ENCODE results near the gene WNT6. TPM values are rescaled to one million over a fixed set of nuclear protein-coding genes. Genes with fewer than 3 reads are reported as not detected.
A peak's percentile ranks its signal among the peaks of the same experiment; 100 is the strongest.

Gene WNT6
- total and polyA plus RNA-seq, 5 donors from 2014 or later = not detected

GRCh38 chr2:218855305-218856166 lies 4.1 kb upstream of the WNT6 start:
- Histone ChIP-seq H3K27ac (ENCODE audit: insufficient read depth, low read length, poor library complexity, severe bottlenecking) (no peak overlapping the region), H3K4me1 (ENCODE audit: control insufficient read depth, insufficient read depth, low read length, poor library complexity, severe bottlenecking) (peaks cover 15% of the 10 kb centered on the region), H3K9me3 (ENCODE audit: control insufficient read depth in 2 of 2, low read length in 2 of 2) (no peaks in the 10 kb centered on the region), H3K36me3 (ENCODE audit: control insufficient read depth, insufficient read depth, low read length) (no peaks in the 10 kb centered on the region), H3K27me3 (ENCODE audit: control insufficient read depth, insufficient read depth, low read length) (peaks cover 28% of the 10 kb centered on the region), H3K4me3 (ENCODE audit: low read depth, low read length) (no peak overlapping the region)
- no peaks in the 10 kb centered on the region for H3K36me3 Mint-ChIP-seq
- DNase-seq (no peak), ATAC-seq (ENCODE audit: low read depth in 2 of 2) (no peak)
- H3K27me3 Mint-ChIP-seq = peaks cover 68% of the 10 kb centered on the region
- H3K9me3 Mint-ChIP-seq = peaks cover 0 to 6% (median 0%) of the 10 kb centered on the region in 7 donors
- no peak overlapping the region for H3K27ac Mint-ChIP-seq
- peak overlapping the region in 1 of 4 donors; percentile 40 for H3K4me3 Mint-ChIP-seq
- peaks cover 0 to 25% (median 7%) of the 10 kb centered on the region in 4 donors for H3K4me1 Mint-ChIP-seq

DNA sequence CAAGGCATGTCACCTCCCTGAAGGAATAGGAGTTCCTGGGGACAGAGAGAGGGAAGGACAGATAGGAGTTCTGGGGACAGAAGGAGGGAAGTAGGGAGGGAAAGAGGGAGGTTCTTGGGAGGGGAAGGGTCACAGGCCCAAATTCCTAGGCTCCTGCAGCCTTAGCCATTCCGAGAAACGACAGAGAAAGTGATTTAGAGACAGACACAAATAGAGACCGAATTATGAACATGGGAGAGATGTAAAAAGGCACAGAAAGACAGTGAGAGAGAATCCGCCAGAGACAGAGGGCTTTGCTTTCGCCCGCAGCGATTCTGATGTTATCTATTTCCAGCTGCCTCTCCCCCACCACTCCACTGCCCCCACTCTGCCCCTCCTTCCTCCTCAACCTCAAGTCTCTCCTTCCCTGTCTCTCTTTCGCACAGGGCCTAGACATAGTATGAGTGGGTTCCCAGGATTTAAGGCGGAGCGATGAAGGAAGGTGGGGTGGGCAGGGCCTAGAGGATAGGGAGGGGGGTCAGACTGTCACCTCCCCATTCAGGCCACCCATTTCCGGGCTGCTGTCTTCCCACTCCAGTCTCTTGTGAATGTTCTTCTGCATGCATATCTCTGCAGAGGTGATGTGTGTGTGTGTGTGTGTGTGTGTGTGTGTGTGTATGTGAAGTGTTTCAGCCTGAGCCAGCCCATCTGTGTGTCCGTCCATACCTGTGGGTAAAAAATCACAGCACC lies 3.3 kb upstream of the WNT6 start:
- H3K36me3 Mint-ChIP-seq = no peaks in the 10 kb centered on the region
- no peak for ATAC-seq (ENCODE audit: low read depth in 2 of 2)
- peaks cover 29% of the 10 kb centered on the region for H3K27me3 ChIP-seq (ENCODE audit: control insufficient read depth, insufficient read depth, low read length)
- no peaks in the 10 kb centered on the region for H3K36me3 ChIP-seq (ENCODE audit: control insufficient read depth, insufficient read depth, low read length)
- H3K27ac ChIP-seq (ENCODE audit: insufficient read depth, low read length, poor library complexity, severe bottlenecking) = no peak overlapping the region
- H3K4me1 Mint-ChIP-seq = peaks cover 0 to 32% (median 10%) of the 10 kb centered on the region in 4 donors
- H3K27me3 Mint-ChIP-seq = peaks cover 72% of the 10 kb centered on the region
- no peak for DNase-seq
- peak overlapping the region in 1 of 4 donors; percentile 40 for H3K4me3 Mint-ChIP-seq
- H3K4me1 ChIP-seq (ENCODE audit: control insufficient read depth, insufficient read depth, low read length, poor library complexity, severe bottlenecking) = peaks cover 17% of the 10 kb centered on the region
- no peaks in the 10 kb centered on the region for H3K9me3 ChIP-seq (ENCODE audit: control insufficient read depth in 2 of 2, low read length in 2 of 2)
- H3K9me3 Mint-ChIP-seq = peaks cover 0 to 6% (median 0%) of the 10 kb centered on the region in 7 donors
- H3K27ac Mint-ChIP-seq = no peak overlapping the region
- no peak overlapping the region for H3K4me3 ChIP-seq (ENCODE audit: low read depth, low read length)

DNA sequence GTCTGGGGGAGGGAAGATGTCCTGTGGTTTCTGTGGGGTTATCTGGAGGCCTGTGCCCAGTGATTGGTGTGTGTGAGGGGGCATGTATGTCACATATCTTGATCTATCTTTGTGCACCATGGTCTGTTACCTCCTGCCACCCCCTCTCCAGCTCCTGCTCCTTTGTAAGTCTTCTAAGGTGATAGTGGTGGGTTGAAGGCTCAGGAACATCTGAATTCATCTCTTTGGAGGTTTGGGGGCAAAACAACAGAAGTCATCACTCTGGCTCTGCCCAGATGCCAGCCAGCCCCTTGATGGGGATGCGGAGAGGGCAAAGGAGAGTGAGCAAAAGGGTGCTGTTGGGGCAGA lies 2.7 kb upstream of the WNT6 start:
- Mint-ChIP-seq H3K36me3 (no peaks in the 10 kb centered on the region), H3K27ac (no peak overlapping the region), H3K27me3 (peaks cover 74% of the 10 kb centered on the region), H3K4me3 (no peak overlapping the region), H3K4me1 (peaks cover 0 to 34% (median 11%) of the 10 kb centered on the region in 4 donors), H3K9me3 (peaks cover 0 to 6% (median 0%) of the 10 kb centered on the region in 7 donors)
- DNase-seq (no peak), ATAC-seq (ENCODE audit: low read depth in 2 of 2) (no peak)
- Histone ChIP-seq H3K4me3 (ENCODE audit: low read depth, low read length) (no peak overlapping the region), H3K36me3 (ENCODE audit: control insufficient read depth, insufficient read depth, low read length) (no peaks in the 10 kb centered on the region), H3K4me1 (ENCODE audit: control insufficient read depth, insufficient read depth, low read length, poor library complexity, severe bottlenecking) (peaks cover 17% of the 10 kb centered on the region), H3K27me3 (ENCODE audit: control insufficient read depth, insufficient read depth, low read length) (peaks cover 30% of the 10 kb centered on the region), H3K27ac (ENCODE audit: insufficient read depth, low read length, poor library complexity, severe bottlenecking) (no peak overlapping the region), H3K9me3 (ENCODE audit: control insufficient read depth in 2 of 2, low read length in 2 of 2) (no peaks in the 10 kb centered on the region)

DNA sequence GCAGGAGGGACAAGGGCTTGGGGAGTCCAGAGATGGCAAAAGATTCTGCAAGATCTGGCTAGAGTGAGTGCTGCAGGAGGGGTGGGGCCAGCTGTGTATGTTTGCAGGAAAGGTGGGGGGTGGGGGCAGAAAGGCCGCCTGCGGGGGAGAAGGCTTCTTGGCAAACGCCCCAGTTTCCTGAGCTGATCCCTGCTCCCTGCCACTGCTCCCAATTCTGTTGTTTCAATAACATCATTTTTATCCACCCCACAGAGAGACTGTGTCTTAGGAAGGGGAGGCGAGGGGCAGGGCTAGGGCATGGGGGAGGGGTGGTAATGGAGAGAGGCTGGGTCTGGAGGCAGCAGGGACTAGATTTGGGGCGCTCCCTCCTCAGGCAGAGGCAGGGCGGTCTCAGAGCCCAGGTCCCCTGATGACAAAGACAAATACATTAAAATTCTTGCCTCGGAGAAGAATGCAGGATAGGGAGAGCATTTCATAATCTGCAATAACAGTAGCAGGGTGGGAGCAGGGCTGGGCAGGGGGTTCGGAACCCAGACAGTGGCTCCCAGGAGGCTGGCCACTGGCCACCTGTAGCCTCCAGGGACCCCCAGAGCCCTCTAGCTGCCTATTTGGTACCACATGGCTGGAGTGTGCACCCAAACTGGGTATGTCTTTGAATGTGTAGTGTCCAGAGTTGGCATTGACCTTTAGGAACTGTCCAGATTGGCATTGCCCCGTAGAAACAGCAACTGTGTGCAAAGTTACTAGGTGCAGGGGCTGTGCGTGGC lies 2.1 kb upstream of the WNT6 start:
- H3K4me3 ChIP-seq (ENCODE audit: low read depth, low read length) = no peak overlapping the region
- H3K27me3 Mint-ChIP-seq = peaks cover 75% of the 10 kb centered on the region
- ATAC-seq (ENCODE audit: low read depth in 2 of 2) (no peak), DNase-seq (no peak)
- no peaks in the 10 kb centered on the region for H3K36me3 Mint-ChIP-seq
- H3K4me1 ChIP-seq (ENCODE audit: control insufficient read depth, insufficient read depth, low read length, poor library complexity, severe bottlenecking) = peaks cover 17% of the 10 kb centered on the region
- no peak overlapping the region for H3K27ac ChIP-seq (ENCODE audit: insufficient read depth, low read length, poor library complexity, severe bottlenecking)
- H3K4me3 Mint-ChIP-seq = no peak overlapping the region
- no peak overlapping the region for H3K27ac Mint-ChIP-seq
- H3K9me3 Mint-ChIP-seq = peaks cover 0 to 6% (median 0%) of the 10 kb centered on the region in 7 donors
- peaks cover 33% of the 10 kb centered on the region for H3K27me3 ChIP-seq (ENCODE audit: control insufficient read depth, insufficient read depth, low read length)
- no peaks in the 10 kb centered on the region for H3K9me3 ChIP-seq (ENCODE audit: control insufficient read depth in 2 of 2, low read length in 2 of 2)
- H3K4me1 Mint-ChIP-seq = peaks cover 0 to 34% (median 11%) of the 10 kb centered on the region in 4 donors
- H3K36me3 ChIP-seq (ENCODE audit: control insufficient read depth, insufficient read depth, low read length) = no peaks in the 10 kb centered on the region

DNA sequence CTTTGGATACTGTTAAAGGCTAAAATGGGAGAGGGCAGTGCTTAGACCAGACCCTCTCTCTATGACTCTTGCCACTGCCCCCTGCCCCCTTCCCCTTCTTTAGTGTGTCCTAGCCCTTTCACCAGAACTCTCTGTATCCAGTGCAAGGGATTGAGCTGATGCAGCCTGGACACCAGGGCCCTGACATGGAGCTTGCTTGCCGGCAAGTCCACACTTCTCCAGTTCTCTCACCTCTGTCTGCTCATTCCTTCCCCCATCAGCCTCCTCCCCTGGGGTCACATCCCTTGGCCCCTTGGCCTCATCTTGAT lies 1.5 kb upstream of the WNT6 start:
- Mint-ChIP-seq H3K9me3 (peaks cover 0 to 6% (median 0%) of the 10 kb centered on the region in 7 donors), H3K4me3 (peak overlapping the region in 1 of 4 donors; percentile 46)
- peaks cover 34% of the 10 kb centered on the region for H3K27me3 ChIP-seq (ENCODE audit: control insufficient read depth, insufficient read depth, low read length)

GRCh38 chr2:218858671-218859555 lies 692 bp upstream of the WNT6 start:
- peak overlapping the region in 3 of 4 donors; percentile 40 to 81 (median 69) for H3K4me3 Mint-ChIP-seq
- H3K4me1 Mint-ChIP-seq = peaks cover 0 to 34% (median 11%) of the 10 kb centered on the region in 4 donors
- no peaks in the 10 kb centered on the region for H3K9me3 ChIP-seq (ENCODE audit: control insufficient read depth in 2 of 2, low read length in 2 of 2)
- no peak overlapping the region for H3K27ac Mint-ChIP-seq
- DNase-seq = no peak
- H3K36me3 ChIP-seq (ENCODE audit: control insufficient read depth, insufficient read depth, low read length) = no peaks in the 10 kb centered on the region
- no peak for ATAC-seq (ENCODE audit: low read depth in 2 of 2)
- no peak overlapping the region for H3K27ac ChIP-seq (ENCODE audit: insufficient read depth, low read length, poor library complexity, severe bottlenecking)
- H3K27me3 ChIP-seq (ENCODE audit: control insufficient read depth, insufficient read depth, low read length) = peaks cover 36% of the 10 kb centered on the region
- H3K9me3 Mint-ChIP-seq = peaks cover 0 to 6% (median 0%) of the 10 kb centered on the region in 7 donors
- H3K27me3 Mint-ChIP-seq = peaks cover 82% of the 10 kb centered on the region
- no peak overlapping the region for H3K4me3 ChIP-seq (ENCODE audit: low read depth, low read length)
- H3K4me1 ChIP-seq (ENCODE audit: control insufficient read depth, insufficient read depth, low read length, poor library complexity, severe bottlenecking) = peaks cover 17% of the 10 kb centered on the region
- no peaks in the 10 kb centered on the region for H3K36me3 Mint-ChIP-seq

More for the DNA sequence above, 1.5 kb upstream of the WNT6 start:
- H3K4me1 ChIP-seq (ENCODE audit: control insufficient read depth, insufficient read depth, low read length, poor library complexity, severe bottlenecking) = peaks cover 17% of the 10 kb centered on the region
- DNase-seq = no peak
- peaks cover 0 to 34% (median 11%) of the 10 kb centered on the region in 4 donors for H3K4me1 Mint-ChIP-seq
- no peak overlapping the region for H3K27ac ChIP-seq (ENCODE audit: insufficient read depth, low read length, poor library complexity, severe bottlenecking)
- H3K4me3 ChIP-seq (ENCODE audit: low read depth, low read length) = no peak overlapping the region
- H3K36me3 ChIP-seq (ENCODE audit: control insufficient read depth, insufficient read depth, low read length) = no peaks in the 10 kb centered on the region
- H3K9me3 ChIP-seq (ENCODE audit: control insufficient read depth in 2 of 2, low read length in 2 of 2) = no peaks in the 10 kb centered on the region
- no peaks in the 10 kb centered on the region for H3K36me3 Mint-ChIP-seq
- no peak for ATAC-seq (ENCODE audit: low read depth in 2 of 2)
- peaks cover 78% of the 10 kb centered on the region for H3K27me3 Mint-ChIP-seq
- no peak overlapping the region for H3K27ac Mint-ChIP-seq

Data from CD4-positive, CD25-positive, alpha-beta regulatory T cell (primary cell).